Sigmoid colon (tissue), 7 donors: ENCODE results near the gene EPB41L3. TPM values are rescaled to one million over a fixed set of nuclear protein-coding genes. Genes with fewer than 3 reads are reported as not detected.
"Not testable (repeated sequence)": the region's sequence is repeated elsewhere in the genome, so short reads cannot be mapped to it uniquely, and the experiment has no call there.

Experiments used
- DNase-seq: peaks from one replicate; pipeline ENCODE4 v3.0.0-alpha.2; 2019
- H3K27ac ChIP-seq, 4 donors: fragments of 200-600 bp; sonication (generic); one replicate each; pipeline ENCODE4 v1.5.1; 2016 to 2019; ENCODE audit warnings: mild to moderate bottlenecking in 1 of 4
- H3K27me3 ChIP-seq, 3 donors: fragments of 200-600 bp; sonication (generic); one replicate each; pipeline ENCODE4 v1.5.1; 2019; ENCODE audit warnings: mild to moderate bottlenecking in 1 of 3
- H3K36me3 ChIP-seq, 4 donors: fragments of 200-600 bp; sonication (generic); one replicate each; pipeline ENCODE4 v1.5.1; 2016 to 2019
- H3K4me1 ChIP-seq, 4 donors: fragments of 200-600 bp; sonication (generic); one replicate each; pipeline ENCODE4 v1.5.1; 2017 to 2019
- H3K4me3 ChIP-seq, 4 donors: fragments of 200-600 bp; sonication (generic); one replicate each; pipeline ENCODE4 v1.5.1; 2017 to 2019; ENCODE audit warnings: mild to moderate bottlenecking in 2 of 4, moderate library complexity in 1 of 4
- H3K9me3 ChIP-seq, 4 donors: fragments of 200-600 bp in 3 of 4; sonication (generic) in 3 of 4; one replicate each; pipeline versions ENCODE4 v1.5.1 to v1.6.1; 2013 to 2019
- CTCF ChIP-seq, 4 experiments: fragments of 450-650 bp in 3 of 4; fragments of 200-600 bp in 1 of 4; IDR thresholded peaks; one replicate each; pipeline ENCODE4 v1.5.1; 2016 to 2019; ENCODE audit warnings: antibody characterized with exemption in 4 of 4, mild to moderate bottlenecking in 3 of 4, moderate library complexity in 2 of 4
- EP300 ChIP-seq, 4 donors: sonication (generic); formaldehyde crosslinking; IDR thresholded peaks; one replicate each; pipeline ENCODE4 v1.6.1; 2017; ENCODE audit warnings: antibody characterized with exemption in 4 of 4
- POLR2A ChIP-seq, 2 donors: fragments of 450-650 bp; IDR thresholded peaks; one replicate each; pipeline ENCODE4 v1.6.1; 2016; ENCODE audit warnings: antibody characterized with exemption in 2 of 2, mild to moderate bottlenecking in 2 of 2, moderate library complexity in 2 of 2
- POLR2AphosphoS5 ChIP-seq, 4 donors: sonication (generic); formaldehyde crosslinking; IDR thresholded peaks; one replicate each; pipeline ENCODE4 v1.6.1; 2017; ENCODE audit warnings: antibody characterized with exemption in 4 of 4
- WGBS, 2 donors: extraction: QIAGEN DNeasy Blood & Tissue Kit; methylation state at CpG; one replicate each; pipeline ENCODE4 v1.1.7; 2013; 5-methylcytosine and 5-hydroxymethylcytosine counted together
- intact Hi-C: fragments of 100-400 bp; cut with DNase I; formaldehyde crosslinking; loops from one replicate; pipeline ENCODE4 v1.15.1; 2023
- polyA plus RNA-seq, 3 donors: library from polyadenylated mRNA; stranded (reverse); fragments of 200-250 nt; gene quantifications; one replicate each; pipeline ENCODE4 v1.2.3, GENCODE V29; 2013
- total RNA-seq, 4 donors: library from RNA; depleted of rRNA; stranded (reverse); fragments of >200 nt; gene quantifications; one replicate each; pipeline ENCODE4 v1.1.0, GENCODE V29; 2016
- donor health status: healthy with polysubstance abuse.
- donor health status: Bipolar disorder and iron deficiency.
- donor health status: healthy.

The EPB41L3 gene
- total and polyA plus RNA-seq, 7 donors, result 26.1 to 156 (median 78.8) TPM

- DNase-seq, result no peak
- peaks cover 0 to 47% (median 4%) of the 10 kb centered on the region in 4 donors for H3K4me1 ChIP-seq
- WGBS, 2 donors, result 84 to 93% methylated on average over 6 of the region's 6 CpGs
- H3K4me3 ChIP-seq, result no peak overlapping the region
- no peaks in the 10 kb centered on the region for H3K9me3 ChIP-seq
- H3K36me3 ChIP-seq, result no peaks in the 10 kb centered on the region
- H3K27ac ChIP-seq, result no peak overlapping the region
- H3K27me3 ChIP-seq, result no peaks in the 10 kb centered on the region
- TF ChIP-seq POLR2A (IDR thresholded peaks at IDR 0.05) (no peak), EP300 (IDR thresholded peaks at IDR 0.05) (no peak), POLR2AphosphoS5 (IDR thresholded peaks at IDR 0.05) (no peak), CTCF (IDR thresholded peaks at IDR 0.05) (no peak)
- intact Hi-C loops, result no loop called here
Measured at GRCh38 chr18:5498452-5498851, 45.3 kb downstream of the EPB41L3 start.

- TF ChIP-seq CTCF (IDR thresholded peaks at IDR 0.05) (no peak), POLR2A (IDR thresholded peaks at IDR 0.05) (no peak)
- DNase-seq, result no peak
- intact Hi-C loops, result no loop called here
- Histone ChIP-seq H3K9me3 (no peaks in the 10 kb centered on the region), H3K4me1 (peaks cover 0 to 35% (median 4%) of the 10 kb centered on the region in 4 donors), H3K36me3 (no peaks in the 10 kb centered on the region), H3K27me3 (no peaks in the 10 kb centered on the region), H3K27ac (no peak overlapping the region), H3K4me3 (no peak overlapping the region)
- 84 to 93% methylated on average over 2 of the region's 2 CpGs for WGBS, 2 donors
Measured at GRCh38 chr18:5496305-5496704, 47.5 kb downstream of the EPB41L3 start.

- H3K27ac ChIP-seq, result no peak overlapping the region
- TF ChIP-seq CTCF (IDR thresholded peaks at IDR 0.05) (no peak), EP300 (IDR thresholded peaks at IDR 0.05) (no peak), POLR2AphosphoS5 (IDR thresholded peaks at IDR 0.05) (no peak)
- H3K4me1 ChIP-seq, result peaks cover 0 to 29% (median 0%) of the 10 kb centered on the region in 4 donors
- intact Hi-C loops, result no loop called here
- DNase-seq, result no peak
- WGBS, 2 donors, result 79 to 85% methylated on average over 5 of the region's 5 CpGs
- no peak overlapping the region for H3K4me3 ChIP-seq
- H3K9me3 ChIP-seq, result peaks cover 0 to under 1% (median 0%) of the 10 kb centered on the region in 4 donors
- peaks cover 0 to 3% (median 0%) of the 10 kb centered on the region in 4 donors for H3K36me3 ChIP-seq
- no peaks in the 10 kb centered on the region for H3K27me3 ChIP-seq
Measured at GRCh38 chr18:5490753-5491480, 52.9 kb downstream of the EPB41L3 start.

GRCh38 chr18:5488844-5489243 lies 55.0 kb downstream of the EPB41L3 start:
- 65 to 89% methylated on average over 24 of the region's 24 CpGs for WGBS, 2 donors
- Histone ChIP-seq H3K36me3 (peaks cover 0 to 3% (median 0%) of the 10 kb centered on the region in 4 donors), H3K27ac (peak overlapping the region in 3 of 4 donors; percentile 7 to 76 (median 40)), H3K9me3 (peaks cover 0 to 2% (median 0%) of the 10 kb centered on the region in 4 donors), H3K4me3 (peak overlapping the region in 2 of 4 donors; percentile 23 to 31), H3K4me1 (peaks cover 0 to 26% (median 0%) of the 10 kb centered on the region in 4 donors), H3K27me3 (no peaks in the 10 kb centered on the region)
- intact Hi-C loops, result loop anchor here (2.0 to 10.0 kb wide), 2 partner anchors 54 to 194 kb away; partner anchors contain the start of genes EPB41L3 and ZBTB14
- DNase-seq, result peak; percentile 75
- TF ChIP-seq EP300 (IDR thresholded peaks at IDR 0.05) (no peak), POLR2AphosphoS5 (IDR thresholded peaks at IDR 0.05) (peak in 1 of 4 donors; percentile 23)

- DNase-seq, H3K27me3 ChIP-seq, H3K36me3 ChIP-seq, H3K4me3 ChIP-seq, H3K9me3 ChIP-seq: not testable (repeated sequence)
- intact Hi-C loops, result loop anchor here (2.0 to 10.0 kb wide), 2 partner anchors 55 to 193 kb away; partner anchors contain the start of genes EPB41L3 and ZBTB14
- Histone ChIP-seq H3K27ac (peak overlapping the region in 2 of 4 donors; percentile 40 to 76), H3K4me1 (peaks cover 0 to 33% (median 0%) of the 10 kb centered on the region in 4 donors)
- WGBS, 2 donors, result 98% methylated on average over 4 of the region's 4 CpGs
Measured at GRCh38 chr18:5488044-5488443, 55.8 kb downstream of the EPB41L3 start.
